MCF 10A (cell line): ENCODE measurements around the gene MYO16. TPM values are rescaled to one million over a fixed set of nuclear protein-coding genes. Genes with fewer than 3 reads are reported as not detected.

Experiments used
- BruUV-seq: library from RNA; stranded (reverse); fragments of 400-500 nt; replicated peaks from 2 replicates; lab custom pipeline; 2021; lab: Mats Ljungman, UMichigan
- CTCF ChIA-PET: fragments of 300-600 bp; sonication (Branson Sonifier 250); formaldehyde crosslinking; extraction: SDS; loops from one replicate; lab custom pipeline; 2021; ENCODE audit warnings: antibody characterized with exemption, inconsistent platforms; lab: Yijun Ruan, JAX
- POLR2A ChIA-PET: fragments of 300-600, 350-650 bp; sonication (Branson Sonifier 250); formaldehyde crosslinking; extraction: SDS; loops from one replicate; lab custom pipeline; 2020; ENCODE audit warnings: antibody characterized with exemption, inconsistent platforms; lab: Yijun Ruan, JAX
- DNase-seq: peaks from one replicate; pipeline ENCODE4 v3.0.0-alpha.2; 2018; ENCODE audit not compliant: unreplicated experiment
- H3K27ac Mint-ChIP-seq: one replicate; pipeline ENCODE4 v1.8.0; 2022; ENCODE audit warnings: mild to moderate bottlenecking, low read depth, mixed read lengths; ENCODE audit not compliant: unreplicated experiment
- H3K27me3 Mint-ChIP-seq: one replicate; pipeline ENCODE4 v1.8.0; 2022; ENCODE audit warnings: mixed read lengths; ENCODE audit not compliant: insufficient read depth, unreplicated experiment
- H3K36me3 Mint-ChIP-seq: one replicate; pipeline ENCODE4 v1.8.0; 2022; ENCODE audit warnings: mild to moderate bottlenecking, moderate library complexity, mixed read lengths; ENCODE audit not compliant: insufficient read depth, unreplicated experiment
- H3K4me1 Mint-ChIP-seq: one replicate; pipeline ENCODE4 v1.8.0; 2022; ENCODE audit warnings: mixed read lengths; ENCODE audit not compliant: insufficient read depth, unreplicated experiment
- H3K4me3 Mint-ChIP-seq: one replicate; pipeline ENCODE4 v1.8.0; 2022; ENCODE audit warnings: mild to moderate bottlenecking, moderate library complexity, mixed read lengths; ENCODE audit not compliant: unreplicated experiment
- H3K9me3 Mint-ChIP-seq: one replicate; pipeline ENCODE4 v1.8.0; 2022; ENCODE audit warnings: mixed read lengths; ENCODE audit not compliant: unreplicated experiment
- CTCF ChIP-seq: fragments of 200-600 bp; IDR thresholded peaks from one replicate; pipeline ENCODE4 v1.8.0; 2022; ENCODE audit warnings: antibody characterized with exemption, mild to moderate bottlenecking; ENCODE audit not compliant: unreplicated experiment
- intact Hi-C: fragments of 100-400 bp; cut with micrococcal nuclease; formaldehyde crosslinking; loops from 2 replicates; pipeline ENCODE4 v1.14.1; 2022
- total RNA-seq: library from RNA; stranded (reverse); gene quantifications from 2 replicates; pipeline ENCODE4 v1.2.3, GENCODE V29; 2022

Gene MYO16
- total RNA-seq, 1 experiment from 2014 or later: not detected

GRCh38 chr13:109093998-109094397, 464.6 kb downstream of the MYO16 start:
- intact Hi-C loops: no loop called here
- TF ChIP-seq CTCF: no peak
- Mint-ChIP-seq H3K36me3 (no peaks in the 10 kb centered on the region), H3K9me3 (peaks cover 7% of the 10 kb centered on the region), H3K4me1 (peaks cover 7% of the 10 kb centered on the region), H3K27ac (no peak overlapping the region), H3K4me3 (no peak overlapping the region), H3K27me3 (no peaks in the 10 kb centered on the region)
- no peak for DNase-seq
- BruUV-seq: no TSS peak
- CTCF ChIA-PET: no interaction called here
- POLR2A ChIA-PET: interaction anchor here (0.6 kb wide), 1 partner anchor 150 kb away, joined by 4 read pairs; no protein-coding TSS in a partner anchor

GRCh38 chr13:109095126-109095525, 465.7 kb downstream of the MYO16 start:
- intact Hi-C loops: no loop called here
- Mint-ChIP-seq H3K27ac (no peak overlapping the region), H3K36me3 (no peaks in the 10 kb centered on the region), H3K4me3 (no peak overlapping the region), H3K9me3 (peaks cover 7% of the 10 kb centered on the region), H3K4me1 (peaks cover 7% of the 10 kb centered on the region), H3K27me3 (no peaks in the 10 kb centered on the region)
- no peak for DNase-seq
- ChIA-PET CTCF (no interaction called here), POLR2A (no interaction called here)
- no peak for TF ChIP-seq CTCF
- BruUV-seq: no TSS peak

GRCh38 chr13:109096101-109096500, 466.7 kb downstream of the MYO16 start:
- ChIA-PET POLR2A (interaction anchor here (1.3 kb wide), 1 partner anchor 13 kb away, joined by 3 read pairs; no protein-coding TSS in a partner anchor), CTCF (interaction anchor here (0.7 kb wide), 1 partner anchor 39 kb away, joined by 3 read pairs; no protein-coding TSS in a partner anchor)
- intact Hi-C loops: no loop called here
- H3K4me3 Mint-ChIP-seq: no peak overlapping the region
- no peak for TF ChIP-seq CTCF
- no TSS peak for BruUV-seq
- peaks cover 7% of the 10 kb centered on the region for H3K9me3 Mint-ChIP-seq
- H3K4me1 Mint-ChIP-seq: peaks cover 7% of the 10 kb centered on the region
- no peaks in the 10 kb centered on the region for H3K36me3 Mint-ChIP-seq
- H3K27me3 Mint-ChIP-seq: no peaks in the 10 kb centered on the region
- peak; percentile 30 for DNase-seq
- H3K27ac Mint-ChIP-seq: peak overlapping the region; percentile 76

GRCh38 chr13:109100705-109101304, 471.4 kb downstream of the MYO16 start:
- Mint-ChIP-seq H3K4me1 (peaks cover 7% of the 10 kb centered on the region), H3K27ac (no peak overlapping the region), H3K27me3 (no peaks in the 10 kb centered on the region), H3K4me3 (no peak overlapping the region), H3K9me3 (no peaks in the 10 kb centered on the region), H3K36me3 (no peaks in the 10 kb centered on the region)
- BruUV-seq: no TSS peak
- TF ChIP-seq CTCF: no peak
- intact Hi-C loops: no loop called here
- CTCF ChIA-PET: no interaction called here
- POLR2A ChIA-PET: interaction anchor here (0.5 to 0.6 kb wide), 2 partner anchors 513 to 610 kb away, joined by 3 read pairs; no protein-coding TSS in a partner anchor
- no peak for DNase-seq
